HL-60 (cell line): ENCODE data around the gene VDR.

Experiments
- DNase-seq, 2 experiments: peaks; one replicate each; pipeline ENCODE4 v3.0.0-alpha.2; 2010 to 2020; ENCODE audit warnings: low read depth in 1 of 2, low spot score in 1 of 2
- H3K27ac ChIP-seq: fragments of 250-450 bp; sonication (Bioruptor Pico); replicated peaks from 2 replicates; pipeline ENCODE4 v1.5.1; 2020; ENCODE audit warnings: mild to moderate bottlenecking, moderate library complexity
- H3K27me3 ChIP-seq: fragments of 250-450 bp; sonication (Bioruptor Pico); 2 replicates; pipeline ENCODE4 v1.5.1; 2021; ENCODE audit warnings: mild to moderate bottlenecking, moderate library complexity; ENCODE audit not compliant: insufficient read depth, poor library complexity, severe bottlenecking
- H3K4me3 ChIP-seq: replicated peaks from 2 replicates; pipeline ENCODE4 v1.5.1; 2011; ENCODE audit warnings: mild to moderate bottlenecking, control low read depth, low read length; ENCODE audit not compliant: insufficient read depth
- GABPA ChIP-seq: IDR thresholded peaks from 2 replicates; pipeline ENCODE4 v1.6.1; 2012; ENCODE audit warnings: low read depth
- POLR2AphosphoS5 ChIP-seq: IDR thresholded peaks from 2 replicates; pipeline ENCODE4 v1.6.1; 2012; ENCODE audit warnings: low read depth
- REST ChIP-seq: IDR thresholded peaks from 2 replicates; pipeline ENCODE4 v1.6.1; 2012; ENCODE audit warnings: low read depth; ENCODE audit not compliant: insufficient replicate concordance
- SPI1 ChIP-seq: IDR thresholded peaks from 2 replicates; pipeline ENCODE4 v1.6.1; 2012; ENCODE audit warnings: low read depth, mild to moderate bottlenecking, borderline replicate concordance
- TF ChIP-seq, protein P1 (sequence below): IDR thresholded peaks from one replicate; pipeline ENCODE4 v1.5.1; 2011; ENCODE audit warnings: low read length, control low read depth, inconsistent platforms; ENCODE audit not compliant: insufficient read depth

Gene VDR

DNA sequence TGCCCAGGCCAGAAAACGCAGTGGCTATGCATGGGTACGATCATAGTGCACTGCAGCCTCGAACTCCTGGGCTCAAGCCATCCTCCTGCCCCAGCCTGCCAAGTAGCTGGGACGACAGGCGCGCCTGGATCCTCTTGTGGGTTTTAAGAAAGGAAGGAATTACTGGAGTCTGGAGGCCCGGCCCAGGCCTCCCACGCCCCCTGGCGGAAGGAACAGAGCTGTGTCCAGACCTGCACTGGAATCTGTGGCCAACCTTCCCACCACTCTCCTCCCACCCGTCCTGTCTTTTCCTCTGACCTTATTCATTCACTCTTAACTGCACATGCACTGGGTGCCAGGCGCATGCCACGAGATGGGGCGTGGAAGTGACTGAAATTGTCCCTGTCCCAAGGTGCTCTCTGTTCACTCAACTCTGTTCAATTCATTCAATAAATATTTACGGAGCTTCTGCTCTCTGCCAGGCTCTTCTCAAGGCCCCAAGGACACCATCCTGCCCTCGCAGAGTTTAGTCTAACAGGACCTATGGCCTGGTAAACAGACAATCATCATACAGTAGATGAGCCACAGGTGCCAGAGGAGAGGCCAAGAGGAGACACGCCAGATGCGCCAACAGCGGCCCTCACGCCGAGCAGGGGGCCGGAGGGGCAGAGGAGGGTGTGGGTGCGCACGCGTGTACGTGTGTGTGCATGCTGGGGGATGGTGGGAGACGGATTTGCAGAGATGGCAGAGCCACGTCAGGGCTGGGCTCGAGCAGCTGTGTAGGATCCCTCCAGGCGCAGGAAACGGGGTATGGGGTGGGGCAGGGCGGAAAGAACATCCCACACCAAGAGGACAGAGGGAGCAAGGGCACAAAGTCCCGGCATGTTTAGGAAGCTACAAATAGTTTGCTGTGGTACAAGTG is 44.9 kb upstream of the VDR start:
- TF ChIP-seq REST, result no peak
- TF ChIP-seq GABPA, result no peak
- TF ChIP-seq, protein P1, sequence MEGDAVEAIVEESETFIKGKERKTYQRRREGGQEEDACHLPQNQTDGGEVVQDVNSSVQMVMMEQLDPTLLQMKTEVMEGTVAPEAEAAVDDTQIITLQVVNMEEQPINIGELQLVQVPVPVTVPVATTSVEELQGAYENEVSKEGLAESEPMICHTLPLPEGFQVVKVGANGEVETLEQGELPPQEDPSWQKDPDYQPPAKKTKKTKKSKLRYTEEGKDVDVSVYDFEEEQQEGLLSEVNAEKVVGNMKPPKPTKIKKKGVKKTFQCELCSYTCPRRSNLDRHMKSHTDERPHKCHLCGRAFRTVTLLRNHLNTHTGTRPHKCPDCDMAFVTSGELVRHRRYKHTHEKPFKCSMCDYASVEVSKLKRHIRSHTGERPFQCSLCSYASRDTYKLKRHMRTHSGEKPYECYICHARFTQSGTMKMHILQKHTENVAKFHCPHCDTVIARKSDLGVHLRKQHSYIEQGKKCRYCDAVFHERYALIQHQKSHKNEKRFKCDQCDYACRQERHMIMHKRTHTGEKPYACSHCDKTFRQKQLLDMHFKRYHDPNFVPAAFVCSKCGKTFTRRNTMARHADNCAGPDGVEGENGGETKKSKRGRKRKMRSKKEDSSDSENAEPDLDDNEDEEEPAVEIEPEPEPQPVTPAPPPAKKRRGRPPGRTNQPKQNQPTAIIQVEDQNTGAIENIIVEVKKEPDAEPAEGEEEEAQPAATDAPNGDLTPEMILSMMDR, result peak; percentile 94
- Histone ChIP-seq H3K27ac (no peak overlapping the region), H3K4me3 (no peak overlapping the region), H3K27me3 (no peaks in the 10 kb centered on the region)
- peak; percentile 44 to 69 for DNase-seq

DNA sequence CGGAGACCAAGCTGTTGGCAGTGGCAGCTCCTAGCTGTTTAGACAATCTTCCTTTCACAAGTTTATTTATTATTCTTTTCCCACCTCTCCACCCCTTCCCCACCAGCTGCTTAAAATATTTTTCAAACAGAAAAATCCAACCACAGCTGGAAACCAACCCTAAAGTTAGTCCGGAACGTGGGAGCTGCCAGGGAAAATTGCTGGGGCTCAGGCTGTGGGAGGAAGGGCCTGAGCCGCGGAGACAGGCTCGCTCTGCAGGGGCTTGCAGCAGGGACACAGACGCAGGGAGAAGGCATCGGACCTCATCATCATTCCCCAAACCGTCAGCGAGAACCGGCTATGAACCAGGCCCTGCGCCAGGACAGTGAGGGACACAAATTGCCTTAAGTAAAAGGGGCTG is 42.5 kb upstream of the VDR start:
- H3K4me3 ChIP-seq, result no peak overlapping the region
- TF ChIP-seq POLR2AphosphoS5 (no peak), REST (no peak), SPI1 (no peak), GABPA (no peak)
- TF ChIP-seq, protein P1, result no peak
- no peaks in the 10 kb centered on the region for H3K27me3 ChIP-seq
- peak overlapping the region; percentile 83 for H3K27ac ChIP-seq
- no peak for DNase-seq

- H3K27me3 ChIP-seq, result no peaks in the 10 kb centered on the region
- peak overlapping the region; percentile 83 for H3K27ac ChIP-seq
- H3K4me3 ChIP-seq, result no peak overlapping the region
- DNase-seq, result peak; percentile 77 to 94
- TF ChIP-seq REST (no peak), SPI1 (peak; percentile 86), POLR2AphosphoS5 (0 out of 2 replicates have a peak, but pooled peaks have one; percentile 26), GABPA (no peak)
- TF ChIP-seq, protein P1, result no peak
These were observed 41.9 kb upstream of the VDR start for GRCh38 chr12:47946413-47947323.
